LNCAP (cell line): ENCODE measurements around the gene TMEM79.

Experiments used
- CTCF ChIP-seq: fragments of 450-650 bp; IDR thresholded peaks from 2 replicates; pipeline ENCODE4 v1.5.1; 2017; ENCODE audit warnings: mild to moderate bottlenecking

Gene TMEM79

GRCh38 chr1:156291226-156292061 lies 7.3 kb downstream of the TMEM79 start:
- no peak for TF ChIP-seq CTCF

- no peak for TF ChIP-seq CTCF
Observed at GRCh38 chr1:156293098-156293434, 8.9 kb downstream of the TMEM79 start.

GRCh38 chr1:156293895-156294294 lies 9.8 kb downstream of the TMEM79 start:
- TF ChIP-seq CTCF: no peak

- no peak for TF ChIP-seq CTCF
Observed at GRCh38 chr1:156295391-156295947, 11.3 kb downstream of the TMEM79 start, which contains the start of gene GLMP. GLMP (minus strand) TSS chr1:156295679; CDS start chr1:156295645, 34 bp downstream.

GRCh38 chr1:156298852-156299357 lies 14.8 kb downstream of the TMEM79 start, which contains the start of gene VHLL:
VHLL (minus strand) TSS chr1:156299307; CDS start chr1:156299189, 118 bp downstream.
- no peak for TF ChIP-seq CTCF

GRCh38 chr1:156303241-156303640 lies 19.1 kb downstream of the TMEM79 start:
- TF ChIP-seq CTCF: no peak

GRCh38 chr1:156305215-156305614 lies 21.1 kb downstream of the TMEM79 start:
- TF ChIP-seq CTCF: no peak
